GM12873 (cell line): ENCODE data around the gene ANO9.

Experiments
- TF ChIP-seq, protein P1 (sequence below): IDR thresholded peaks from 2 replicates; pipeline ENCODE4 v1.5.1; 2012; ENCODE audit warnings: low read depth, mild to moderate bottlenecking, moderate library complexity, low read length, control low read depth; ENCODE audit not compliant: insufficient read depth; ENCODE audit errors: missing control alignments

ANO9 gene

GRCh38 chr11:425301-425700 is 16.5 kb downstream of the ANO9 start:
- TF ChIP-seq, protein P1, sequence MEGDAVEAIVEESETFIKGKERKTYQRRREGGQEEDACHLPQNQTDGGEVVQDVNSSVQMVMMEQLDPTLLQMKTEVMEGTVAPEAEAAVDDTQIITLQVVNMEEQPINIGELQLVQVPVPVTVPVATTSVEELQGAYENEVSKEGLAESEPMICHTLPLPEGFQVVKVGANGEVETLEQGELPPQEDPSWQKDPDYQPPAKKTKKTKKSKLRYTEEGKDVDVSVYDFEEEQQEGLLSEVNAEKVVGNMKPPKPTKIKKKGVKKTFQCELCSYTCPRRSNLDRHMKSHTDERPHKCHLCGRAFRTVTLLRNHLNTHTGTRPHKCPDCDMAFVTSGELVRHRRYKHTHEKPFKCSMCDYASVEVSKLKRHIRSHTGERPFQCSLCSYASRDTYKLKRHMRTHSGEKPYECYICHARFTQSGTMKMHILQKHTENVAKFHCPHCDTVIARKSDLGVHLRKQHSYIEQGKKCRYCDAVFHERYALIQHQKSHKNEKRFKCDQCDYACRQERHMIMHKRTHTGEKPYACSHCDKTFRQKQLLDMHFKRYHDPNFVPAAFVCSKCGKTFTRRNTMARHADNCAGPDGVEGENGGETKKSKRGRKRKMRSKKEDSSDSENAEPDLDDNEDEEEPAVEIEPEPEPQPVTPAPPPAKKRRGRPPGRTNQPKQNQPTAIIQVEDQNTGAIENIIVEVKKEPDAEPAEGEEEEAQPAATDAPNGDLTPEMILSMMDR = no peak

- TF ChIP-seq, protein P1 = no peak
These were observed 17.6 kb downstream of the ANO9 start for GRCh38 chr11:424232-424631.

GRCh38 chr11:422249-422656 is 19.6 kb downstream of the ANO9 start:
- TF ChIP-seq, protein P1 = no peak

DNA sequence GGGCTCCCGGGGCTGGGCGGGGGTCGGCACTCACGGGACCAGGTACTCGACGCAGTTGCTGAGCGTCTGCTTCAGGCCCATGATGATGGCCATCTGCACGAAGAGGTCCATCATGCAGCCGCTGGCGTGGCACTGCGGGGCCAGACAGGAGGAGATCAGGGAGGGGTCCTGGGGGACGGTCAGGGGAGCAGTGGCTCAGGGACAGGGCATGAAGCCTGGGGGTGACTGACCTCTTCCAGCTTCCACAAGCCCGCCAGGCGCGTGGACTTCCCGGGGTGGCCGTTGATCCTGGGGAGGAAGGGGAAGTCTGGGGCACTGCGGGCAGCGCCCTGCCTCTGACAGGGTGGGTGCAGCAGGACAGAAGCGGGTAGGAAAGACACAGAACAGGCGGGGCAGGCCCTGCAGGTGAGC is 20.9 kb downstream of the ANO9 start:
- TF ChIP-seq, protein P1 = no peak

DNA sequence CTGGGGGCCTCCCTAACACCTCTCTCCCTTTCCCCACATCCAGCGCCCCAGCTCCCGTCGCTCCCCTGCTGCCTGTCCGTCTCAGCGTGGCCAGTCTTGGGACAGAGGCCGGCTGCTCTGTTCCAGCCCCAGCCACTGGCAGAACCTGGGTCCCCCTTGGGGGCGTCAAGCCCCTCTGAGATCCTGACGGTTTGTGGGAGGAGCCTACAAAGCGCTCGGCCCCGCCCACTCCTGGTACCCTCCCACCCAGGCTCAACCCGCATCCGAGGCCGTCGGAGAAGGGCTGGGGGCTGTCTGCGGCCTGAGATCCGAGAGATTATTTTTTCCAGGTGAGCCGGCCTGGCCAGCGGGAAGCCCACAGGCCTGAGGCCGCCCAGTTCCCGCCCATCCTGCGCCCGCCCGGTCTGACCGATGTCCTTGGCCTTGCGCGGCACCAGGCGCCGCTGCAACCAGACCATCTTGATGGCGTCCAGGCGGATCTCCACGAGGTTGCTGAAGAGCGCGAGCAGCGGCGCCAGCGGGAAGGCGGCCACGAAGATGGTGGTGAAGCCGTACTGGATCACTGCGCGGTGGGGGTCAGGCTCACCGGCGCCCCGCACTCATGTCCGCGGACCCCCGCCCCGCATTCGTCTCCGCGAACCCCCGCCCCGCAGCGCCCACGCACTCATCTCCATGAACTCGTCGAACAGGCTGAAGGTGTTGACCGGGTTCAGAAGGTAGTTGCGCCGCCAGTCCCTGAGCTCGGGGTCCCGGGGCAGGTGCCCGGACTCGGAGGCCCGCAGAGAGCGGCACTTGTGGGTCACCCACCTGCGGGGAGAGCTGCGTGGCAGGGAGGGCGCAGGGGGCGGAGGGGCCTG is 21.5 kb downstream of the ANO9 start:
- TF ChIP-seq, protein P1 = no peak

DNA sequence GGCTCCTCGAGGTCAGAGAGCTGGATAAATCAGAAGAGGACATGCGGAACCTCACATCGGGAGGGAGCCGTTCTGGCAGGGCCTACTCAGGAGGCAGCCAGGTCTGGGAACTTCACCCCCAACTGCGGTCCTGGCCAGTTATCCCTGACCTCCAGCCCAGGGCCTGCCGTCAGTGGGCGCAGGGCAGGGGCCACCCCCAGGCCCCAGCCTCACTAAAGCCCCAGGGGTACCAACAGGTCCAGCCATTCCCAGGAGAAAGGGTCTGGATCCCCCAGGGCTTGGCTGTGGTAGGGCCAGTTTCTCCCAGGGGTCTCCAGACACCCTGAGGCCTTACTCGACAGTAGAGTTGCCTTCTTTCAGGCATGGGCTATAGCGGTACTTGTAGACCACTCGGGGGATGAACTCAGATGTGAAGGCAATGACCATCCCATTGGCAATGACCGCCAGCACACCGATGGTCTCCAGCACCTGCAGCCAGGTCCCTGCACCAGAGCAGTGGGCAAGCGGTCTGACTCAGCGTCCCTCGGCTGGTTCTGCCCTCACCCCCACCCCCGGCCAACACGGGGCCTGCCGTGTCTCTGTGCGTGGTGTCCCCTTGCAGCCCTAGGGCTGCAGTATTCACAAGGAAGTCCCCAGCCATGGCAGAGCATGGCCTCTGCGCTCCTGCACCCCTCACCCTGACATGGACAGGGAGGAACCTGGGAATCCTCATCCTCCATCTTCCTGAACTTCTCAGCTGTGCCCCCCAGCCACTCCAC is 22.4 kb downstream of the ANO9 start:
- TF ChIP-seq, protein P1 = no peak
